Measurements from ENCODE around the gene TP53I11. TPM values are rescaled to one million over a fixed set of nuclear protein-coding genes. Genes with fewer than 3 reads are reported as not detected.

The TP53I11 gene
- total RNA-seq, 1 experiment from 2014 or later = 94.2 TPM

DNA sequence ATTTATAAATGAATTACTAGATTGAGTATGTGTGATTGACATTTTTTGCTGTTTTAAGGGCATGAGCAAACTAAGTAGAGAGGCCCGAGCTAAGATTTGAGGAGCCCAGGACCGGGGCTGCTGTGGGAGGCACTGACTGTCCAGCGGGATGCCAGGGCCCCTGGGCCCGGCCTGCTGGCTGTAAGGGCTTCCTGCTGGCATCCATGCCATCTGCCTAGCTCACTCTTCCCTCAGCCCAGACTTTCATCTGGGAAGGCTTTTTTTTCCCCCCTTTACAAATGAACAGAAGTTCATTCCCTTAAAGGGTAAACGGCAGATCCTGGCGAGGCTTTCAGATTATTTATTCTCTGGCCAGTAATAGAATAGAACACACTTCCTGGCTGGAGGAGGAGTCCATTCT, 16.0 kb upstream of the TP53I11 start:
- Histone ChIP-seq H3K18ac (ENCODE audit: insufficient read length, low read depth, low read length) (no peak overlapping the region), H4K20me1 (ENCODE audit: control insufficient read depth, insufficient read depth, insufficient read length) (no peaks in the 10 kb centered on the region), H3K79me2 (ENCODE audit: insufficient read depth, low read length) (no peaks in the 10 kb centered on the region), H3T11ph (ENCODE audit: low read length) (no peak overlapping the region), H4K8ac (replicated peaks; ENCODE audit: insufficient read length, low read depth, low read length) (no peak overlapping the region), H2BK5ac (ENCODE audit: insufficient read length, low read length) (no peak overlapping the region), H3K9ac (ENCODE audit: extremely low read depth, insufficient read length, low read length) (no peak overlapping the region), H3K79me1 (ENCODE audit: insufficient read depth, low read depth, low read length, poor library complexity, severe bottlenecking) (no peaks in the 10 kb centered on the region), H3K27ac (ENCODE audit: insufficient read length, low read depth, low read length) (no peak overlapping the region), H2BK12ac (ENCODE audit: insufficient read length, low read depth, low read length) (no peak overlapping the region), H3K23me2 (ENCODE audit: insufficient read length, low read depth, low read length, poor library complexity, severe bottlenecking) (no peaks in the 10 kb centered on the region), H3K56ac (ENCODE audit: insufficient read length, low read depth, low read length) (no peak overlapping the region), H3K23ac (ENCODE audit: insufficient read length, low read depth, low read length) (no peak overlapping the region), H4K91ac (ENCODE audit: insufficient read length, low read depth, low read length) (no peak overlapping the region), H2BK20ac (ENCODE audit: low read depth, low read length, poor library complexity, severe bottlenecking) (no peak overlapping the region), H3K4me2 (ENCODE audit: insufficient read depth, insufficient read length, low read length) (no peak overlapping the region), H3K27me3 (ENCODE audit: insufficient read depth, low read length) (peaks cover 2% of the 10 kb centered on the region; the same call in 1 of the 2 replicates), H2AFZ (ENCODE audit: low read length) (no peak overlapping the region), H4K5ac (ENCODE audit: insufficient read length, low read depth, low read length) (no peak overlapping the region), H2BK120ac (ENCODE audit: low read depth, low read length, poor library complexity, severe bottlenecking) (no peak overlapping the region), H2AK5ac (ENCODE audit: insufficient read length, low read length) (no peak overlapping the region), H2BK15ac (ENCODE audit: low read depth, low read length) (no peak overlapping the region), H3K4ac (ENCODE audit: low read depth, low read length) (no peak overlapping the region), H3K14ac (ENCODE audit: insufficient read depth, low read length) (no peak overlapping the region), H3K9me3 (ENCODE audit: control insufficient read depth, low read depth, low read length) (no peaks in the 10 kb centered on the region), H3K4me1 (ENCODE audit: insufficient read depth, low read length) (peaks cover 7% of the 10 kb centered on the region; the same call in 1 of the 2 replicates)
- H3K4me3 Mint-ChIP-seq = no peak overlapping the region
- H3K27me3 Mint-ChIP-seq (ENCODE audit: low read depth) = peaks cover 4% of the 10 kb centered on the region
- no CpG with 5 or more reads among the region's 6 CpGs for WGBS (ENCODE audit: extremely low coverage, insufficient read length, low lambda C conversion rate)
- TF ChIP-seq, protein P1, sequence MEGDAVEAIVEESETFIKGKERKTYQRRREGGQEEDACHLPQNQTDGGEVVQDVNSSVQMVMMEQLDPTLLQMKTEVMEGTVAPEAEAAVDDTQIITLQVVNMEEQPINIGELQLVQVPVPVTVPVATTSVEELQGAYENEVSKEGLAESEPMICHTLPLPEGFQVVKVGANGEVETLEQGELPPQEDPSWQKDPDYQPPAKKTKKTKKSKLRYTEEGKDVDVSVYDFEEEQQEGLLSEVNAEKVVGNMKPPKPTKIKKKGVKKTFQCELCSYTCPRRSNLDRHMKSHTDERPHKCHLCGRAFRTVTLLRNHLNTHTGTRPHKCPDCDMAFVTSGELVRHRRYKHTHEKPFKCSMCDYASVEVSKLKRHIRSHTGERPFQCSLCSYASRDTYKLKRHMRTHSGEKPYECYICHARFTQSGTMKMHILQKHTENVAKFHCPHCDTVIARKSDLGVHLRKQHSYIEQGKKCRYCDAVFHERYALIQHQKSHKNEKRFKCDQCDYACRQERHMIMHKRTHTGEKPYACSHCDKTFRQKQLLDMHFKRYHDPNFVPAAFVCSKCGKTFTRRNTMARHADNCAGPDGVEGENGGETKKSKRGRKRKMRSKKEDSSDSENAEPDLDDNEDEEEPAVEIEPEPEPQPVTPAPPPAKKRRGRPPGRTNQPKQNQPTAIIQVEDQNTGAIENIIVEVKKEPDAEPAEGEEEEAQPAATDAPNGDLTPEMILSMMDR (conservative IDR thresholded peaks at IDR 0.05) = no peak
- DNase-seq = no peak
- H3K27ac Mint-ChIP-seq = no peak overlapping the region
- H3K4me1 Mint-ChIP-seq = peaks cover 59 to 66% of the 10 kb centered on the region in 2 experiments
- no peaks in the 10 kb centered on the region for H3K36me3 Mint-ChIP-seq (ENCODE audit: insufficient read depth in 1 of 3, low read depth in 3 of 3)
- no peaks in the 10 kb centered on the region for H3K9me3 Mint-ChIP-seq
